NB4 (cell line): ENCODE data around the gene TNFRSF25.
"Not testable (repeated sequence)": the region's sequence is repeated elsewhere in the genome, so short reads cannot be mapped to it uniquely, and the experiment has no call there.

Experiments used
- DNase-seq: peaks from one replicate; pipeline ENCODE4 v3.0.0; 2010; ENCODE audit warnings: low read depth
- H3K4me3 ChIP-seq: one replicate; pipeline ENCODE4 v1.5.1; 2011; ENCODE audit warnings: mild to moderate bottlenecking, low read depth, low read length, moderate library complexity
- MYC ChIP-seq: IDR thresholded peaks from 2 replicates; pipeline ENCODE4 v1.6.1; 2011; ENCODE audit warnings: low read depth, low read length
- POLR2A ChIP-seq: IDR thresholded peaks from 2 replicates; pipeline ENCODE4 v1.6.1; 2011; ENCODE audit warnings: mild to moderate bottlenecking; ENCODE audit not compliant: insufficient read length; ENCODE audit errors: extremely low read depth
- TF ChIP-seq, protein P1 (sequence below): IDR thresholded peaks from 2 replicates; pipeline ENCODE4 v1.6.1; 2011; ENCODE audit warnings: low read depth, low read length
- TF ChIP-seq, protein P2 (sequence below): IDR thresholded peaks from one replicate; pipeline ENCODE4 v1.5.1; 2012; ENCODE audit warnings: low read depth, low read length

The TNFRSF25 gene

DNA sequence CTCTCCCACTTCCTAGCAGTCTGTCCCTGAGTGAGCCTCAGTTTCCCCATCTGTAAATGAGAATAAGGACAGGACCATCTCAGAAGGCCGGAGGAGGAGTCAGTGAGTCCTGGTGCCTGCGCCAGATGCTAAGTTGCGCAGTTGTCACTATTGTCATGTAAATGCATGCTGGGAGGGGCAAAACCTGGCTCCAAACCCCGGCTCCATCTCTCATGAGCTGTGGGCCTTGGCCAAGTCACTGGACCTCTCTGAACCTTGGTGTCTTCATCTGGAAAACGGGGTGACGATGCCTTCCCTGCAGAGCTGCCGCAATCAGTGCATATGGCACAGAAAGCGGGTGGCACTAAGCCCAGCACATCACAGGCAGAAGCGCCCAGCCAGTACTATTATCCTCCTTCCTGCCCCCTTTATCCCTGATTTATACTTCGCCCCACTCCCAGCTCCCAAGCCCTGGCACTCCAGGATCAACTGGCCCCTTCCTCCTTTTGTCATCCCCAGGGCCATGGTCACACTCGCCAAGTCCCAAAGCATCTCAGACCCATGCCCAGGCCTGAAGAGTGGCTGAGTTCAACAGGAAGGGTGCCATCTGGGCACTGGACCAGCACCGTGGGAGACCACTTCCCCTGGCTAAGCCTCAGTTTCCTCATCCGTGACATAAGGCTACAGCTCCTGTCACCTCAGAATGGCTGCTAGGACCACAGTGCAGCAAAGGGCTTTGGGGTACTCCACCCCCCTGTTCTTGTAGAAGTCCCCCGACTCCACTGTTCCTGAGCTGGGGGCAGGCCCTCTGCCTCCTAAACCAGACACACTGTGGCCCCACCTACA is 29.8 kb upstream of the TNFRSF25 start:
- no peak for TF ChIP-seq POLR2A
- TF ChIP-seq, protein P1, sequence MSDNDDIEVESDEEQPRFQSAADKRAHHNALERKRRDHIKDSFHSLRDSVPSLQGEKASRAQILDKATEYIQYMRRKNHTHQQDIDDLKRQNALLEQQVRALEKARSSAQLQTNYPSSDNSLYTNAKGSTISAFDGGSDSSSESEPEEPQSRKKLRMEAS: no peak
- TF ChIP-seq MYC: no peak
- TF ChIP-seq, protein P2, sequence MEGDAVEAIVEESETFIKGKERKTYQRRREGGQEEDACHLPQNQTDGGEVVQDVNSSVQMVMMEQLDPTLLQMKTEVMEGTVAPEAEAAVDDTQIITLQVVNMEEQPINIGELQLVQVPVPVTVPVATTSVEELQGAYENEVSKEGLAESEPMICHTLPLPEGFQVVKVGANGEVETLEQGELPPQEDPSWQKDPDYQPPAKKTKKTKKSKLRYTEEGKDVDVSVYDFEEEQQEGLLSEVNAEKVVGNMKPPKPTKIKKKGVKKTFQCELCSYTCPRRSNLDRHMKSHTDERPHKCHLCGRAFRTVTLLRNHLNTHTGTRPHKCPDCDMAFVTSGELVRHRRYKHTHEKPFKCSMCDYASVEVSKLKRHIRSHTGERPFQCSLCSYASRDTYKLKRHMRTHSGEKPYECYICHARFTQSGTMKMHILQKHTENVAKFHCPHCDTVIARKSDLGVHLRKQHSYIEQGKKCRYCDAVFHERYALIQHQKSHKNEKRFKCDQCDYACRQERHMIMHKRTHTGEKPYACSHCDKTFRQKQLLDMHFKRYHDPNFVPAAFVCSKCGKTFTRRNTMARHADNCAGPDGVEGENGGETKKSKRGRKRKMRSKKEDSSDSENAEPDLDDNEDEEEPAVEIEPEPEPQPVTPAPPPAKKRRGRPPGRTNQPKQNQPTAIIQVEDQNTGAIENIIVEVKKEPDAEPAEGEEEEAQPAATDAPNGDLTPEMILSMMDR: no peak
- no peak overlapping the region for H3K4me3 ChIP-seq
- no peak for DNase-seq

DNA sequence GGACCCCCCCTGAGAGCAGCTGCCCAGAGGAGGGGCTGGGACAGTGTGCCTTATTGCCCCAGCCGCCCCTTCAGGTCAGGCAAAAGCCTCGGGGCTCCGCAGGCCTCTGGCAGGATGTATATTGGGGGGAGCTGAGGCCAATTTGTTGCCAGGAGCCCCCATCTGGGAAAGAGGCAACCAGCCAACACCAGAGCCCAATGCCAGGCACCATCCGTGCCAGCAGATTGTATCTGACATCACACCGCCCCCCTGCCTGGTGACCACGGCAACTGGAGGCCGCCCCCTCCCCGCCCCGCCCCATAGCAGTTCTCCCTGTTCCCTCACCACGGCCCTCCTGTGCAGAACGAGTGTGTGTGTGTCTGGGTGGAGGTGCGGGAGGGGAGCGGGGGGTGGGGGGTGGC is 29.1 kb upstream of the TNFRSF25 start:
- peak; percentile 44 for DNase-seq

DNA sequence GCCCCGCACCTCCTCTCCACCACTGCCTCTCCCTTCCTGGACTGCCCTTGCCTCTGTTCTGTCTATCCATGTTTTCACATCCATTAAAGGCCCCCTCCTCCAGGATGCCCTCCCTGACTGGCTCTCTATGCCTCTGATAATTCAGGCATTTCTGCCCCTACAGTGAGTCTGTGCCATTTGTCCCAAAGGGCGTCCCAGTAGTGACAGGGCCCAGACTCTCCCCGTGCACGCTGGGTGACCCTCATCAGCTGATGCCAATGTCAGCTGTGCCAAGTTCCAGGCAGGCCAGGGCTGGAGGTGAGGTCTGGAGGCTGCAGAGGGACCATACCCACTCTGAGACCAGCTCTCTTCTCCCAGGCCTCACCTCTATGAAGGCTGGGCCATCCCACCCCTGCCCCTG is 28.7 kb upstream of the TNFRSF25 start:
- H3K4me3 ChIP-seq: no peak overlapping the region
- DNase-seq: no peak
- TF ChIP-seq, protein P1: no peak
- TF ChIP-seq, protein P2: no peak
- no peak for TF ChIP-seq POLR2A
- TF ChIP-seq MYC: no peak

More for the DNA sequence above, 29.1 kb upstream of the TNFRSF25 start:
- H3K4me3 ChIP-seq: no peak overlapping the region
- TF ChIP-seq POLR2A (no peak), MYC (no peak)
- TF ChIP-seq, protein P2: no peak
- TF ChIP-seq, protein P1: no peak

DNA sequence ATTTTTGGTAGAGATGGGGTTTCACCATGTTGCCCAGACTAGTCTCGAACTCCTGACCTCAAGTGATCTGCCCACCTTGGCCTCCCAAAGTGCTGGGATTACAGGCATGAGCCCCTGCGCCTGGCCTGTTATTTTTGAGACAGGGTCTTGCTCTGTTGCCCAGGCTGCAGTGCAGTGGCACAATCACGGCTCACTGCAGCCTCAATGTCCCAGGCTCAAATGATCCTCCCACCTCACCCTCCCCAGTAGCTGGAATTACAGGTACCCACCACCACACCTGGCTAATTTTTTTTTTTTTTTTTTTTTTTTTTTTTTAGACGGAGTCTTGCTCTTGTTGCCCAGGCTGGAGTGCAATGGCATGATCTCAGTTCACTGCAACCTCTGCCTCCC is 27.9 kb upstream of the TNFRSF25 start:
- H3K4me3 ChIP-seq, DNase-seq: not testable (repeated sequence)

DNA sequence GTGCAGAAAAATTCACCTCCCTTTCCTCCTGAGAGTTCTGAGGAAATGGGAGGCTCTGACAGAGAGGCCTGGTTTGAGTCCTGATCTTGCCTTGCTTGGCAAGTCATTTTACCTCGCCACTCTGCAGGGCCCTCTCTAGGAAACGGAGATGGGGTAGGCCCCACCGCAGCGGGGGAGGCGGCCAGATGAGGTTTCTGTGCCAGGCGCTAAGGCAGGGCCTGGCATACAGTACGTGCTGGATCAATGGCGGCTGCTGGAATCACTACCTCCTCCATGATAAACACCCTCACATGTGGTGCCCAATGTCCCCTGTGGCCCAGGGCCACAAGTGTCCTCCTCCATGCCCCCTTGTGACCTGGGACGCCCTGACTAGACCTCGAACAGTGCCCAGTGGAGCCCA is 26.0 kb upstream of the TNFRSF25 start:
- peak overlapping the region; percentile 71 for H3K4me3 ChIP-seq
- peak; percentile 79 for DNase-seq
- TF ChIP-seq POLR2A (no peak), MYC (no peak)
- TF ChIP-seq, protein P2: no peak
- TF ChIP-seq, protein P1: no peak

DNA sequence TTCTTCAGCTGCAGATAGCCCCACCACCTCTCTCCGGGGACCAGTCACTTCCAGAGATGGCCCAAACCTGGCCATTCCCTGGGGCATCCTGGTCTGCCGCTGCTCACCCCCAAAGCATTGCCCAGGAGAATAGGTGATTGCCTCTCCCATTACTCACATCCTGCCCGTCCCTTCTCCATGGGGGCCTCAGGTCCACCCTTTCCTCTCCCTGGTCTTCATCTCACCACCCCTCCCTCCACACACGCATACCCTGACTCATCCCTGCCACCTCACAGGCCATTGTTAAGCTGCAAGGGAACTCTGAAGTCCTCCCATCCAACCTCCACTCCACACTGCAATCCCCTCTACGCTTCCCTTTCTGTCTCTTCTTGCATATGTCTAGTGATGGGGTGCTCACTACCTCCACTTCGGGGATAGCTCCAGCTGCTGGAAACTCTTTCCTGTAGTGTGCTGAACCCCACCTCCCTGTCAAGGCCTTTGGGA is 25.5 kb upstream of the TNFRSF25 start, which contains the start of gene PLEKHG5:
Gene PLEKHG5 (minus strand): TSS at position 188 of the 483 bp plus-strand sequence. CDS start 14,096 bp downstream, outside the sequence.
- peak; percentile 95 for DNase-seq
- peak within 1 kb of the TSS; percentile 71 for H3K4me3 ChIP-seq
- TF ChIP-seq, protein P1: 0 out of 2 replicates have a peak, but pooled peaks have one; percentile 13
- TF ChIP-seq MYC: no peak
